ENCODE measurements around the gene ADAM12. TPM values are rescaled to one million over a fixed set of nuclear protein-coding genes. Genes with fewer than 3 reads are reported as not detected.

The ADAM12 gene
- polyA plus RNA-seq, 3 donors = 0.05 TPM; not detected in 2

GRCh38 chr10:126135177-126135576, 253.1 kb downstream of the ADAM12 start:
- H4K20me1 ChIP-seq (ENCODE audit: insufficient read depth, low read length) = no peaks in the 10 kb centered on the region
- H3K9me3 ChIP-seq (replicated peaks in 1 of 2; ENCODE audit: control insufficient read depth in 1 of 2, insufficient read depth in 1 of 2, low read length in 2 of 2) = no peaks in the 10 kb centered on the region
- peak overlapping the region; percentile 25 for H2AFZ ChIP-seq (ENCODE audit: insufficient read depth, low read depth, low read length, poor library complexity, severe bottlenecking)
- Mint-ChIP-seq H3K9me3 (peaks cover 0 to 4% (median 0%) of the 10 kb centered on the region in 7 donors), H3K36me3 (no peaks in the 10 kb centered on the region), H3K4me1 (peaks cover 32% of the 10 kb centered on the region), H3K27ac (peak overlapping the region in 6 of 7 donors; percentile 25 to 89 (median 86)), H3K27me3 (ENCODE audit: low read depth in 3 of 3) (peaks cover 0 to 3% (median 2%) of the 10 kb centered on the region in 3 donors), H3K4me3 (no peak overlapping the region)
- H3K4me1 ChIP-seq (ENCODE audit: control insufficient read depth in 1 of 2, insufficient read depth in 2 of 2, low read length in 2 of 2) = peaks cover 37% of the 10 kb centered on the region in 2 donors
- peak overlapping the region in 1 of 3 experiments; percentile 65 for H3K4me3 ChIP-seq (replicated peaks in 1 of 3; ENCODE audit: low read depth in 2 of 3, low read length in 3 of 3)
- no peaks in the 10 kb centered on the region for H3K79me2 ChIP-seq (ENCODE audit: insufficient read depth, low read length)
- H3K27ac ChIP-seq (ENCODE audit: low read depth in 1 of 2, low read length in 2 of 2) = peak overlapping the region; percentile 3 to 83
- peak in 1 of 3 donors; percentile 13 for DNase-seq
- H3K27me3 ChIP-seq (ENCODE audit: control insufficient read depth in 2 of 2, insufficient read depth in 2 of 2, low read length in 2 of 2) = no peaks in the 10 kb centered on the region
- TF ChIP-seq CTCF (IDR thresholded peaks at IDR 0.05) = no peak
- WGBS (ENCODE audit: insufficient coverage) = no CpG with 5 or more reads among the region's 4 CpGs
- peak overlapping the region; percentile 71 for H3K4me2 ChIP-seq (replicated peaks; ENCODE audit: extremely low read depth, low read length, poor library complexity, severe bottlenecking)
- no peaks in the 10 kb centered on the region for H3K36me3 ChIP-seq (replicated peaks in 1 of 2; ENCODE audit: control insufficient read depth in 1 of 2, insufficient read depth in 2 of 2, low read length in 2 of 2)
- H3K9ac ChIP-seq (ENCODE audit: insufficient read depth, low read length, poor library complexity, severe bottlenecking) = no peak overlapping the region
- intact Hi-C loops (cut with micrococcal nuclease) = no loop called here

- Mint-ChIP-seq H3K36me3 (no peaks in the 10 kb centered on the region), H3K4me1 (peaks cover 32% of the 10 kb centered on the region), H3K9me3 (peaks cover 0 to 4% (median 0%) of the 10 kb centered on the region in 7 donors), H3K27me3 (ENCODE audit: low read depth in 3 of 3) (peaks cover 1 to 3% (median 2%) of the 10 kb centered on the region in 3 donors), H3K4me3 (no peak overlapping the region), H3K27ac (peak overlapping the region in 2 of 7 donors; percentile 5 to 87)
- H4K20me1 ChIP-seq (ENCODE audit: insufficient read depth, low read length) = no peaks in the 10 kb centered on the region
- WGBS (ENCODE audit: insufficient coverage) = 27% methylated on average over 3 of the region's 6 CpGs
- no peaks in the 10 kb centered on the region for H3K9me3 ChIP-seq (replicated peaks in 1 of 2; ENCODE audit: control insufficient read depth in 1 of 2, insufficient read depth in 1 of 2, low read length in 2 of 2)
- intact Hi-C loops (cut with micrococcal nuclease) = no loop called here
- TF ChIP-seq CTCF (IDR thresholded peaks at IDR 0.05) = no peak
- H3K4me3 ChIP-seq (replicated peaks in 1 of 3; ENCODE audit: low read depth in 2 of 3, low read length in 3 of 3) = no peak overlapping the region
- no peak overlapping the region for H2AFZ ChIP-seq (ENCODE audit: insufficient read depth, low read depth, low read length, poor library complexity, severe bottlenecking)
- no peak overlapping the region for H3K4me2 ChIP-seq (replicated peaks; ENCODE audit: extremely low read depth, low read length, poor library complexity, severe bottlenecking)
- H3K36me3 ChIP-seq (replicated peaks in 1 of 2; ENCODE audit: control insufficient read depth in 1 of 2, insufficient read depth in 2 of 2, low read length in 2 of 2) = no peaks in the 10 kb centered on the region
- H3K79me2 ChIP-seq (ENCODE audit: insufficient read depth, low read length) = no peaks in the 10 kb centered on the region
- H3K4me1 ChIP-seq (ENCODE audit: control insufficient read depth in 1 of 2, insufficient read depth in 2 of 2, low read length in 2 of 2) = peaks cover 37% of the 10 kb centered on the region in 2 donors
- H3K27me3 ChIP-seq (ENCODE audit: control insufficient read depth in 2 of 2, insufficient read depth in 2 of 2, low read length in 2 of 2) = no peaks in the 10 kb centered on the region
- H3K27ac ChIP-seq (ENCODE audit: low read depth in 1 of 2, low read length in 2 of 2) = no peak overlapping the region
- DNase-seq = peak in 1 of 3 donors; percentile 63
- H3K9ac ChIP-seq (ENCODE audit: insufficient read depth, low read length, poor library complexity, severe bottlenecking) = no peak overlapping the region
These were observed 254.2 kb downstream of the ADAM12 start for GRCh38 chr10:126133906-126134656.
